Stimulated activated naive CD8-positive, alpha-beta T cell treated with anti-CD3 and anti-CD28 coated beads, Interleukin-15, Interleukin-2, amounts not matched to agents 100 ng/mL and 50 ng/mL, for 24 hours (primary cell): Measurements from ENCODE around the gene ZNF443.
"Not testable (repeated sequence)": the region's sequence is repeated elsewhere in the genome, so short reads cannot be mapped to it uniquely, and the experiment has no call there.

ENCODE experiments used
- H3K27ac Mint-ChIP-seq: one replicate; pipeline ENCODE4 v1.8.0; 2021; ENCODE audit warnings: mild to moderate bottlenecking, mixed read lengths
- H3K27me3 Mint-ChIP-seq: one replicate; pipeline ENCODE4 v1.8.0; 2021; ENCODE audit warnings: mixed read lengths
- H3K36me3 Mint-ChIP-seq: one replicate; pipeline ENCODE4 v1.8.0; 2021; ENCODE audit warnings: low read depth, mixed read lengths
- H3K4me1 Mint-ChIP-seq: one replicate; pipeline ENCODE4 v1.8.0; 2021; ENCODE audit warnings: low read depth, mixed read lengths
- H3K4me3 Mint-ChIP-seq: one replicate; pipeline ENCODE4 v1.8.0; 2021; ENCODE audit warnings: mild to moderate bottlenecking, mixed read lengths
- H3K9me3 Mint-ChIP-seq: one replicate; pipeline ENCODE4 v1.8.0; 2021; ENCODE audit warnings: mixed read lengths

The ZNF443 gene

GRCh38 chr19:12440541-12441316 is at the start of gene ZNF443:
Gene ZNF443 (minus strand): TSS chr19:12441021. CDS start chr19:12440914, 107 bp downstream.
- peaks cover 13% of the 10 kb centered on the region for H3K4me1 Mint-ChIP-seq
- no peaks in the 10 kb centered on the region for H3K27me3 Mint-ChIP-seq
- peak within 1 kb of the TSS; percentile 97 for H3K27ac Mint-ChIP-seq
- H3K9me3 Mint-ChIP-seq: peaks cover 19% of the 10 kb centered on the region
- H3K4me3 Mint-ChIP-seq: peak within 1 kb of the TSS; percentile 99
- H3K36me3 Mint-ChIP-seq: peaks cover 20% of the 10 kb centered on the region

GRCh38 chr19:12486265-12486783 is 45.5 kb upstream of the ZNF443 start:
- H3K4me3 Mint-ChIP-seq, H3K36me3 Mint-ChIP-seq, H3K9me3 Mint-ChIP-seq, H3K27ac Mint-ChIP-seq, H3K27me3 Mint-ChIP-seq: not testable (repeated sequence)
- peaks cover 32% of the 10 kb centered on the region for H3K4me1 Mint-ChIP-seq

DNA sequence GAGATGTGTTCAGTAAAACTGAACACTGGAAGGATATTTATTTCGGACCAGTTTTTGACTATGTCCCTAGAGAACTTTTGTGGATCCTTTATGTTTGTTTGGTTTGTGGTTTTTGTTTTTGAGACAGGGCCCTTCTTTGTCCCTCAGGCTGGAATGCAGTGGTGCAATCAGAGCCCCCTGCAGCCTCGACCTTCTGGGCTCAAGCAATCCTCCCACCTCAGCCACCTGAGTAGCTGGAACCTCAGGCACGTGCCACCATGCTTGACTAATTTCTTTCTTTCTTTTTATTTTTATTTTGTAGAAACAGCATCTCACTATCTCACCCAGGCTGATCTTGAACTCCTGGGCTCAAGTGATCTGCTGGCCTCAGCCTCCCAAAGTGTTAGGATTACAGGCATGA is 44.8 kb upstream of the ZNF443 start:
- Mint-ChIP-seq H3K9me3 (no peaks in the 10 kb centered on the region), H3K27me3 (no peaks in the 10 kb centered on the region), H3K36me3 (no peaks in the 10 kb centered on the region), H3K4me3 (peak overlapping the region; percentile 94), H3K27ac (no peak overlapping the region), H3K4me1 (peaks cover 33% of the 10 kb centered on the region)

- H3K4me3 Mint-ChIP-seq: peak overlapping the region; percentile 94
- H3K9me3 Mint-ChIP-seq: no peaks in the 10 kb centered on the region
- peaks cover 33% of the 10 kb centered on the region for H3K4me1 Mint-ChIP-seq
- no peaks in the 10 kb centered on the region for H3K27me3 Mint-ChIP-seq
- no peaks in the 10 kb centered on the region for H3K36me3 Mint-ChIP-seq
- peak overlapping the region; percentile 69 for H3K27ac Mint-ChIP-seq
Measured at GRCh38 chr19:12485052-12485416, 44.2 kb upstream of the ZNF443 start.

GRCh38 chr19:12484371-12485051 is 43.7 kb upstream of the ZNF443 start, which contains the start of gene ZNF709:
Gene ZNF709 (minus strand): TSS chr19:12484816. CDS start chr19:12484657, 159 bp downstream.
- Mint-ChIP-seq H3K9me3 (no peaks in the 10 kb centered on the region), H3K4me1 (peaks cover 33% of the 10 kb centered on the region), H3K27ac (peak within 1 kb of the TSS; percentile 69), H3K4me3 (peak within 1 kb of the TSS; percentile 94), H3K27me3 (no peaks in the 10 kb centered on the region), H3K36me3 (no peaks in the 10 kb centered on the region)

GRCh38 chr19:12484011-12484370 is 43.2 kb upstream of the ZNF443 start:
- H3K9me3 Mint-ChIP-seq: no peaks in the 10 kb centered on the region
- peaks cover 34% of the 10 kb centered on the region for H3K4me1 Mint-ChIP-seq
- H3K27ac Mint-ChIP-seq: no peak overlapping the region
- H3K4me3 Mint-ChIP-seq: peak overlapping the region; percentile 94
- no peaks in the 10 kb centered on the region for H3K27me3 Mint-ChIP-seq
- no peaks in the 10 kb centered on the region for H3K36me3 Mint-ChIP-seq

DNA sequence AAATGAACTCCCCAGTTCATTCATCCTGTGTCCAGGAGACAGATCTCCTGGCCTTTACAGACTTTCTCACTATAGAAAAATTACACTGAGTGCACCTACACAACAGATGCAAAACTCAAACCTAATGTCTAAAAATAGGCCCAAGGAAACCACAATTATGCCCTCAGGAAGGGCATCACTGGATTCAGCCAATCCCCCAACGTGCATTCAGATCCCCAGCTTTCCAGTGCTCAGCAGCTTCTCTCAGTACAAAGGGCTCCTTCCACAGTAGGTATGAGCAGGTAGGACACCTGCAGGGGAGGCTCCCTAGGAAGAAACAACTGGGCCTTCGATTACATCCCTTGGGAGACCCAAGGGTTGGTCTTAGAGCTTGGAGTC is 41.7 kb upstream of the ZNF443 start:
- Mint-ChIP-seq H3K9me3 (no peaks in the 10 kb centered on the region), H3K36me3 (no peaks in the 10 kb centered on the region), H3K4me1 (peaks cover 44% of the 10 kb centered on the region), H3K27me3 (no peaks in the 10 kb centered on the region), H3K27ac (no peak overlapping the region), H3K4me3 (peak overlapping the region; percentile 28)

- Mint-ChIP-seq H3K27me3 (no peaks in the 10 kb centered on the region), H3K27ac (no peak overlapping the region), H3K4me1 (peaks cover 44% of the 10 kb centered on the region), H3K4me3 (peak overlapping the region; percentile 28), H3K9me3 (no peaks in the 10 kb centered on the region), H3K36me3 (no peaks in the 10 kb centered on the region)
Measured at GRCh38 chr19:12481781-12482508, 41.1 kb upstream of the ZNF443 start.

- no peaks in the 10 kb centered on the region for H3K27me3 Mint-ChIP-seq
- peaks cover 28% of the 10 kb centered on the region for H3K4me1 Mint-ChIP-seq
- peaks cover 4% of the 10 kb centered on the region for H3K9me3 Mint-ChIP-seq
- no peak overlapping the region for H3K27ac Mint-ChIP-seq
- no peak overlapping the region for H3K4me3 Mint-ChIP-seq
- no peaks in the 10 kb centered on the region for H3K36me3 Mint-ChIP-seq
Measured at GRCh38 chr19:12478234-12478941, 37.6 kb upstream of the ZNF443 start.

DNA sequence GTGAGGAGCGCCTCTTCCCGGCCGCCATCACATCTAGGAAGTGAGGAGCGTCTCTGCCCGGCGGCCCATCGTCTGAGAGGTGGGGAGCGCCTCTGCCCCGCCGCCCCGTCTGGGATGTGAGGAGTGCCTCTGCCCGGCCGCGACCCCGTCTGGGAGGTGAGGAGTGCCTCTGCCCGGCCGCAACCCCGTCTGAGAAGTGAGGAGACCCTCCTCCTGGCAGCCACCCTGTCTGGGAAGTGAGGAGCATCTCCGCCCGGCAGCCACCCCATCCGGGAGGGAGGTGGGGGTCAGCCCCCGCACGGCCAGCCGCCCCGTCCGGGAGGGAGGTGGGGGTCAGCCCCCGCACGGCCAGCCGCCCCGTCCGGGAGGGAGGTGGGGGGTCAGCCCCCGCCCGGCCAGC is 26.8 kb upstream of the ZNF443 start:
- H3K9me3 Mint-ChIP-seq: peaks cover 39% of the 10 kb centered on the region
- peaks cover 59% of the 10 kb centered on the region for H3K36me3 Mint-ChIP-seq
- H3K4me1 Mint-ChIP-seq, H3K27me3 Mint-ChIP-seq, H3K27ac Mint-ChIP-seq, H3K4me3 Mint-ChIP-seq: not testable (repeated sequence)

DNA sequence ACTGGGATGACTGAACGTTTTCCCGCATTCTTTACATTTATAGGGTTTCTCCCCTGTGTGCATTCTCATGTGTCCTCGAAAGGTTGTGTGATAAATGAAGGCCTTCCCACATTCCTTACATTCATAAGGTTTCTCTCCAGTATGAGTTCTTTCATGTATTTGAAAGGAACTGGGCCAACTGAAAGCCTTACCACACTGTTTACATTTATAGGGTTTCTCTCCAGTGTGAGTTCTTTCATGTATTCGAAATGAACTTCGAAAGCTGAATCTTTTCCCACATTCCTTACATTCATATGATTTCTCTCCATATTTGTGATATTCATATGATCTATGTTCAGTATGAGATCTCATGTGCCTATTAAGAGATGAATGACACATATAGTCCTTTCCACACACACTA is 24.4 kb upstream of the ZNF443 start:
- no peak overlapping the region for H3K27ac Mint-ChIP-seq
- no peak overlapping the region for H3K4me3 Mint-ChIP-seq
- H3K27me3 Mint-ChIP-seq: no peaks in the 10 kb centered on the region
- H3K4me1 Mint-ChIP-seq: no peaks in the 10 kb centered on the region
- H3K9me3 Mint-ChIP-seq: peaks cover 41% of the 10 kb centered on the region
- peaks cover 65% of the 10 kb centered on the region for H3K36me3 Mint-ChIP-seq

- Mint-ChIP-seq H3K36me3 (peaks cover 63% of the 10 kb centered on the region), H3K4me3 (no peak overlapping the region), H3K27me3 (no peaks in the 10 kb centered on the region), H3K4me1 (no peaks in the 10 kb centered on the region), H3K9me3 (peaks cover 40% of the 10 kb centered on the region), H3K27ac (no peak overlapping the region)
Measured at GRCh38 chr19:12464769-12465168, 23.9 kb upstream of the ZNF443 start.

- not testable (repeated sequence) for H3K4me3 Mint-ChIP-seq, H3K27ac Mint-ChIP-seq, H3K27me3 Mint-ChIP-seq, H3K4me1 Mint-ChIP-seq
- peaks cover 67% of the 10 kb centered on the region for H3K36me3 Mint-ChIP-seq
- peaks cover 45% of the 10 kb centered on the region for H3K9me3 Mint-ChIP-seq
Measured at GRCh38 chr19:12464139-12464538, 23.3 kb upstream of the ZNF443 start.

DNA sequence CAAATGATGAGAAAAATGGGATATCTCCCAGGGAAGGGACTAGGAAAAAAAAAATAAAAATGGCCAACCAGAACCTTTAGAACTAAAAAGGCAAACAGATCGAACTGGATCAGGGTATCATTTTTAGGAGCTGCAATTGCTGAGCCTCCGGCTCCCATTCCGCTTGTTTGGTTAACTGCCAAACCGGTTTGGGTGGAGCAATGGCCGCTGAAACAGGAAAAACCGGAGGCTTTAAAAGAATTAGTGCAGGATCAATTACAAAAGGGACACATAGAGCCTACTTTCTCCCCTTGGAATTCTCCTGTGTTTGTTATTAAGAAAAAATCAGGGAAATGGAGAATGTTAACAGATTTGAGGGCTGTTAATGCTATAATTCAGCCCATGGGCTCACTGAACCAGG is 12.7 kb upstream of the ZNF443 start:
- Mint-ChIP-seq H3K27me3 (no peaks in the 10 kb centered on the region), H3K9me3 (peaks cover 33% of the 10 kb centered on the region), H3K4me1 (no peaks in the 10 kb centered on the region), H3K27ac (no peak overlapping the region), H3K36me3 (peaks cover 29% of the 10 kb centered on the region), H3K4me3 (no peak overlapping the region)
